ENCODE data around the gene LMNA. TPM values are rescaled to one million over a fixed set of nuclear protein-coding genes. Genes with fewer than 3 reads are reported as not detected.

Gene LMNA
- total RNA-seq, 1 donor = 110 TPM

- Histone ChIP-seq H3K4me3 (ENCODE audit: low read length) (no peak overlapping the region), H3K4me1 (ENCODE audit: insufficient read depth, low read length) (peaks cover 54% of the 10 kb centered on the region), H3K9me3 (ENCODE audit: low read depth, low read length) (no peaks in the 10 kb centered on the region), H3K27me3 (ENCODE audit: insufficient read depth, low read length) (peaks cover 8% of the 10 kb centered on the region)
Measured at GRCh38 chr1:156129687-156130577, 15.4 kb downstream of the LMNA start.

- Histone ChIP-seq H3K27me3 (ENCODE audit: insufficient read depth, low read length) (peaks cover 8% of the 10 kb centered on the region), H3K4me3 (ENCODE audit: low read length) (no peak overlapping the region), H3K9me3 (ENCODE audit: low read depth, low read length) (no peaks in the 10 kb centered on the region), H3K4me1 (ENCODE audit: insufficient read depth, low read length) (peaks cover 48% of the 10 kb centered on the region)
Measured at GRCh38 chr1:156130578-156130942, 16.0 kb downstream of the LMNA start.

- Histone ChIP-seq H3K4me1 (ENCODE audit: insufficient read depth, low read length) (peaks cover 5% of the 10 kb centered on the region), H3K4me3 (ENCODE audit: low read length) (no peak overlapping the region), H3K9me3 (ENCODE audit: low read depth, low read length) (no peaks in the 10 kb centered on the region), H3K27me3 (ENCODE audit: insufficient read depth, low read length) (no peaks in the 10 kb centered on the region)
Measured at GRCh38 chr1:156134716-156135435, 20.4 kb downstream of the LMNA start.

GRCh38 chr1:156135930-156136871 lies 21.7 kb downstream of the LMNA start:
- H3K9me3 ChIP-seq (ENCODE audit: low read depth, low read length) = no peaks in the 10 kb centered on the region
- H3K27me3 ChIP-seq (ENCODE audit: insufficient read depth, low read length) = no peaks in the 10 kb centered on the region
- H3K4me1 ChIP-seq (ENCODE audit: insufficient read depth, low read length) = no peaks in the 10 kb centered on the region
- no peak overlapping the region for H3K4me3 ChIP-seq (ENCODE audit: low read length)

- Histone ChIP-seq H3K9me3 (ENCODE audit: low read depth, low read length) (no peaks in the 10 kb centered on the region), H3K4me1 (ENCODE audit: insufficient read depth, low read length) (no peaks in the 10 kb centered on the region), H3K27me3 (ENCODE audit: insufficient read depth, low read length) (no peaks in the 10 kb centered on the region), H3K4me3 (ENCODE audit: low read length) (no peak overlapping the region)
Measured at GRCh38 chr1:156136970-156137483, 22.5 kb downstream of the LMNA start.

- Histone ChIP-seq H3K4me3 (ENCODE audit: low read length) (no peak overlapping the region), H3K27me3 (ENCODE audit: insufficient read depth, low read length) (no peaks in the 10 kb centered on the region), H3K4me1 (ENCODE audit: insufficient read depth, low read length) (no peaks in the 10 kb centered on the region), H3K9me3 (ENCODE audit: low read depth, low read length) (no peaks in the 10 kb centered on the region)
Measured at GRCh38 chr1:156138458-156138867, 24.0 kb downstream of the LMNA start.

GRCh38 chr1:156140879-156141707 lies 26.6 kb downstream of the LMNA start:
- Histone ChIP-seq H3K4me1 (ENCODE audit: insufficient read depth, low read length) (peaks cover 4% of the 10 kb centered on the region), H3K4me3 (ENCODE audit: low read length) (no peak overlapping the region), H3K9me3 (ENCODE audit: low read depth, low read length) (no peaks in the 10 kb centered on the region), H3K27me3 (ENCODE audit: insufficient read depth, low read length) (no peaks in the 10 kb centered on the region)

- Histone ChIP-seq H3K9me3 (ENCODE audit: low read depth, low read length) (no peaks in the 10 kb centered on the region), H3K4me3 (ENCODE audit: low read length) (no peak overlapping the region), H3K4me1 (ENCODE audit: insufficient read depth, low read length) (peaks cover 32% of the 10 kb centered on the region), H3K27me3 (ENCODE audit: insufficient read depth, low read length) (no peaks in the 10 kb centered on the region)
Measured at GRCh38 chr1:156143765-156144489, 29.4 kb downstream of the LMNA start.

- Histone ChIP-seq H3K27me3 (ENCODE audit: insufficient read depth, low read length) (no peaks in the 10 kb centered on the region), H3K4me1 (ENCODE audit: insufficient read depth, low read length) (peaks cover 41% of the 10 kb centered on the region), H3K4me3 (ENCODE audit: low read length) (no peak overlapping the region), H3K9me3 (ENCODE audit: low read depth, low read length) (no peaks in the 10 kb centered on the region)
Measured at GRCh38 chr1:156144742-156145141, 30.2 kb downstream of the LMNA start.

- Histone ChIP-seq H3K4me3 (ENCODE audit: low read length) (no peak overlapping the region), H3K4me1 (ENCODE audit: insufficient read depth, low read length) (peaks cover 50% of the 10 kb centered on the region), H3K27me3 (ENCODE audit: insufficient read depth, low read length) (no peaks in the 10 kb centered on the region), H3K9me3 (ENCODE audit: low read depth, low read length) (no peaks in the 10 kb centered on the region)
Measured at GRCh38 chr1:156145650-156146019, 31.1 kb downstream of the LMNA start.

- H3K27me3 ChIP-seq (ENCODE audit: insufficient read depth, low read length) = no peaks in the 10 kb centered on the region
- H3K9me3 ChIP-seq (ENCODE audit: low read depth, low read length) = no peaks in the 10 kb centered on the region
- peaks cover 55% of the 10 kb centered on the region for H3K4me1 ChIP-seq (ENCODE audit: insufficient read depth, low read length)
- no peak overlapping the region for H3K4me3 ChIP-seq (ENCODE audit: low read length)
Measured at GRCh38 chr1:156146020-156146768, 31.7 kb downstream of the LMNA start.

- Histone ChIP-seq H3K4me3 (ENCODE audit: low read length) (no peak overlapping the region), H3K9me3 (ENCODE audit: low read depth, low read length) (no peaks in the 10 kb centered on the region), H3K27me3 (ENCODE audit: insufficient read depth, low read length) (no peaks in the 10 kb centered on the region), H3K4me1 (ENCODE audit: insufficient read depth, low read length) (peaks cover 62% of the 10 kb centered on the region)
Measured at GRCh38 chr1:156146769-156147405, 32.4 kb downstream of the LMNA start.

- no peaks in the 10 kb centered on the region for H3K27me3 ChIP-seq (ENCODE audit: insufficient read depth, low read length)
- no peaks in the 10 kb centered on the region for H3K9me3 ChIP-seq (ENCODE audit: low read depth, low read length)
- no peak overlapping the region for H3K4me3 ChIP-seq (ENCODE audit: low read length)
- peaks cover 75% of the 10 kb centered on the region for H3K4me1 ChIP-seq (ENCODE audit: insufficient read depth, low read length)
Measured at GRCh38 chr1:156148216-156148615, 33.7 kb downstream of the LMNA start.
